OCI-M2 (cell line): Measurements from ENCODE around the gene TOPBP1.
"Not testable (repeated sequence)": the region's sequence is repeated elsewhere in the genome, so short reads cannot be mapped to it uniquely, and the experiment has no call there.

Source experiments
- DNase-seq: peaks from one replicate; lab custom pipeline; 2025; ENCODE audit not compliant: unreplicated experiment; lab: John Stamatoyannopoulos, UW

TOPBP1 gene

GRCh38 chr3:133674290-133674919 is 12.7 kb upstream of the TOPBP1 start:
- DNase-seq = no peak

DNA sequence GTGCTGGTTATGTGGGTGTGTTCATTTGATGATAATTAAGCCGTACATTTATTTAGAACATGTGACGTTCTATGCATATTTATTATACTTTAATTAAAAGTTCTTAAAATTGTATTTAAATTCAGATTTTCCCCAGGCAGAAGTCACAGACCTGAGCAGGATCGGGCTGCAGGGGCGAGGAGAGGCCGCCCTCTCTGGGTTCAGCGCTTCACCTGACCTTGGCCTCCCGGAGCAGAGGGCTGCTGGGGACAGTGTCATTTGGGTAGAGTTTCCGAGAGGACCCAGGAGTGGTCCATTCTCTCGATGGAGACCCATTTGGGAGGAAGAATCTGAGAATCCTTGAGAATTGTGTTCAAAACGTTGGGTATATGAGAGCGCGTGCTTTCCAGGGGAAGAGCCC is 12.0 kb upstream of the TOPBP1 start:
- DNase-seq = no peak

GRCh38 chr3:133672461-133672860 is 10.7 kb upstream of the TOPBP1 start:
- no peak for DNase-seq

DNA sequence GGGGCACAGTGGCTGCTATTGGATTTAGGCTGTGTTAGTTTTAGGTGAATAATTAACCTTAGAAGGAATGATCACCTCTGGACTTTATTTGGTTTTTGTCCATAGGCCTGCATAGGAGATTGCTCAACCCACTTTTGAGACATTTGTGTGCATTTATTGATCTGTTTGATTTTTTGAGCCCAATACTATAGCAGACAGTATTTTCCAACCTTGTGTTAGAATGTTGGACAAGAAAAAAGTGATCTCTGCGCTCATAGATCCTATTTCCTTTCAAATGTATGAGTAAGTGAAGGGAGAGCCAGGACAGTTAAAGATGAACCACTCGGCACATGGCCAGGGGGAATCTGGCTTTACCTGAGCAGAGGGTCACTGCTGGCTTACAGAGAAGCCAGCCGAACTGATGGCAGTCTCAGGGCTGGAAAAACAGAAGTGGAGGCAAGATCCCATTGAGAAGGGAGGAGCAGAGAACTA is 8.8 kb upstream of the TOPBP1 start:
- no peak for DNase-seq

GRCh38 chr3:133669949-133670524 is 8.3 kb upstream of the TOPBP1 start:
- DNase-seq = no peak

- no peak for DNase-seq
Measured at GRCh38 chr3:133667118-133667517, 5.4 kb upstream of the TOPBP1 start.

GRCh38 chr3:133665188-133665587 is 3.4 kb upstream of the TOPBP1 start:
- not testable (repeated sequence) for DNase-seq

GRCh38 chr3:133663569-133664313 is 2.0 kb upstream of the TOPBP1 start:
- DNase-seq = peak; percentile 38

GRCh38 chr3:133662278-133662651 is 524 bp upstream of the TOPBP1 start:
- DNase-seq = no peak

DNA sequence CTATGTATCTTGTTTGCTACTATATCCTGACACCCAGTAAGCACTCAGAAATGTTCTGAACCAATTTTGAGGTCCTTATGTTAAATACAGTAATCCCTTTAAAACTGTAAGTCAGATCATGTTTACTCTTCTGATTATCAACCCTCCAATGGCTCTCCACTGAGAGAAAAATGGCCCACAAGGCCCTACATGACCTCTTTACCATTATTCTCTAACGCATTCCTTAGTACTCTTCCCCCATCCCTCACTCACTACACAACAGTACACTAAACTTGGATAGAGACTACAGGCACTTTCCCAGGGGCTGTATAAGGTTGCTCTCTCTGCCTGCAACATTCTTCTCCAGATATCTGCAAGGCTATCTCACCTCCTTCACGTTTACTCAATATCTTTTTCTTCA is 1.9 kb downstream of the TOPBP1 start:
- DNase-seq = no peak

GRCh38 chr3:133655731-133656515 is 5.8 kb downstream of the TOPBP1 start:
- DNase-seq = no peak

- DNase-seq = no peak
Measured at GRCh38 chr3:133649486-133650068, 12.2 kb downstream of the TOPBP1 start.

GRCh38 chr3:133644768-133645167 is 17.0 kb downstream of the TOPBP1 start:
- no peak for DNase-seq

DNA sequence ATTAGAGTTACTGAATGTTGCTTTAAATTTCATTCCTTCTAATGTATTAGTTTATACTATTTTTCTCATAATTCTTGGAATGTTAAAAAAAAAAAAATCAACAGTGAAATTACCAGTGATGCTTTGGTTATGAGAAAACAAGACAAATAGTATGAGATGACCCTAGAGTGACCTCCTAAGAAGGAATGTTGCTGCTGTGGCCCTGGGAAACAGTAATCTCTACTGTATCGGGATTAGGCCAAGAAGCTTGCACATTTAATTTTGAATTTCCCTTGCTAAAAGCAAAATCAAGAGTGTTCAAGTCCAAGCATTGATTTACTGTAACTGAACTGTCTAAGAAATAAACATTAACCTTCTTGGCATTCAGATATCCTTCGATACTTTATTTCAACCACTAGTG is 18.1 kb downstream of the TOPBP1 start:
- no peak for DNase-seq

GRCh38 chr3:133641254-133641653 is 20.5 kb downstream of the TOPBP1 start:
- DNase-seq = no peak

DNA sequence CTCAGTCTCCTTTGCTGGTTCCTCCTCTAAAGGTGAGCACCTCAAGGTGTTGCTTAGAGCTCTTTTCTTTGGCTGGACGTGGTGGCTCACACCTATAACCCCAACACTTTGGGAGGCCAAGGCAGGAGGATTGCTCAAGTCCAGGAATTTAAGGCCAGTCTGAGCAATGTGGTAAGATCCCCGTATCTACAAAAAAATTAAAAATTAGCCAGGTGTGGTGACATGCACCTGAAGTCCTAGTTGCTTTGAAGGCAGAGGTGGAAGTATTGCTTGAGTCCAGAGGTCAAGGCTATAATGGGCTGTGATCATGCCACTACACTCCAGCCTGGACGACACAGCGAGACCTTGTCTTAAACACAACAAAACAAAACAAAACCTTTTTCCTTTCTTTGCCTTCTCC is 28.3 kb downstream of the TOPBP1 start:
- no peak for DNase-seq

- DNase-seq = no peak
Measured at GRCh38 chr3:133629146-133629545, 32.6 kb downstream of the TOPBP1 start.

GRCh38 chr3:133627789-133628188 is 34.0 kb downstream of the TOPBP1 start:
- no peak for DNase-seq

- DNase-seq = no peak
Measured at GRCh38 chr3:133620066-133620784, 41.5 kb downstream of the TOPBP1 start.

GRCh38 chr3:133611534-133611933 is 50.2 kb downstream of the TOPBP1 start:
- no peak for DNase-seq

DNA sequence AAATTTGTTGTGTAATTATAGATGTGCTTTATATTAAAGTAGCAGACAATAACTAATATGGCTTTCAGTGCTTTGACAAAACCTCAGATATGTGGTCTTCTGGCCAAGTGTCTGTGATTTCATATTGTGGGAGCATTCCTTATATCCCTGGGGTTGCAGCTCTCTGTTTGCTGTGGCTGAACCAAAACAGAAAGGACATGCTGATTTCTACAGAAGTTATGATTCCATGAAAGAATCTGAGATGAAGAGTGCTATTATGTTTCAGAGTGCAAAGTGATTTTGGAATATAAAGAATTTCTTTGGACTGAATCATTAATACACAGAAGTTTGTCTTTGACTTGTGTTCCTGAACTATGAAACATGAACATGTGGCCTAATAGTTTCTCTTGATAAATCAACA is 51.7 kb downstream of the TOPBP1 start:
- DNase-seq = no peak
